BJ (cell line): ENCODE data around the gene RXFP4. TPM values are rescaled to one million over a fixed set of nuclear protein-coding genes. Genes with fewer than 3 reads are reported as not detected.

Experiments
- CTCF ChIA-PET: fragments of 350-600 bp; formaldehyde crosslinking; extraction: SDS; loops from one replicate; lab custom pipeline; 2021; ENCODE audit warnings: antibody characterized with exemption, inconsistent platforms; lab: Yijun Ruan, JAX
- POLR2A ChIA-PET: fragments of 300-600 bp; sonication (Branson Sonifier 250); formaldehyde crosslinking; extraction: SDS; loops from one replicate; lab custom pipeline; 2021; ENCODE audit warnings: antibody characterized with exemption; lab: Charles Lee
- DNase-seq: peaks from one replicate; pipeline ENCODE4 v3.0.0-alpha.2; 2011; ENCODE audit warnings: low read depth
- H3K27me3 ChIP-seq: 2 replicates; pipeline ENCODE4 v1.6.0; 2011; ENCODE audit warnings: low read length; ENCODE audit not compliant: control insufficient read depth, insufficient read depth
- H3K36me3 ChIP-seq: 2 replicates; pipeline ENCODE4 v1.5.1; 2011; ENCODE audit warnings: low read length; ENCODE audit not compliant: control insufficient read depth, insufficient read depth
- H3K4me3 ChIP-seq: 2 replicates; pipeline ENCODE4 v1.5.1; 2011; ENCODE audit warnings: low read depth, mild to moderate bottlenecking, control low read depth, low read length
- polyA plus RNA-seq: library from polyadenylated mRNA; depleted of rRNA; stranded (reverse); fragments of >200 nt; gene quantifications from 2 replicates; pipeline ENCODE4 v1.2.3, GENCODE V29; 2011
- TF ChIP-seq, protein P1 (sequence below): IDR thresholded peaks from 2 replicates; pipeline ENCODE4 v1.5.1; 2011; ENCODE audit warnings: low read depth, mild to moderate bottlenecking, control low read depth, inconsistent platforms, low read length, moderate library complexity; ENCODE audit not compliant: insufficient read depth

Gene RXFP4
- polyA plus RNA-seq, 1 experiment, result not detected

DNA sequence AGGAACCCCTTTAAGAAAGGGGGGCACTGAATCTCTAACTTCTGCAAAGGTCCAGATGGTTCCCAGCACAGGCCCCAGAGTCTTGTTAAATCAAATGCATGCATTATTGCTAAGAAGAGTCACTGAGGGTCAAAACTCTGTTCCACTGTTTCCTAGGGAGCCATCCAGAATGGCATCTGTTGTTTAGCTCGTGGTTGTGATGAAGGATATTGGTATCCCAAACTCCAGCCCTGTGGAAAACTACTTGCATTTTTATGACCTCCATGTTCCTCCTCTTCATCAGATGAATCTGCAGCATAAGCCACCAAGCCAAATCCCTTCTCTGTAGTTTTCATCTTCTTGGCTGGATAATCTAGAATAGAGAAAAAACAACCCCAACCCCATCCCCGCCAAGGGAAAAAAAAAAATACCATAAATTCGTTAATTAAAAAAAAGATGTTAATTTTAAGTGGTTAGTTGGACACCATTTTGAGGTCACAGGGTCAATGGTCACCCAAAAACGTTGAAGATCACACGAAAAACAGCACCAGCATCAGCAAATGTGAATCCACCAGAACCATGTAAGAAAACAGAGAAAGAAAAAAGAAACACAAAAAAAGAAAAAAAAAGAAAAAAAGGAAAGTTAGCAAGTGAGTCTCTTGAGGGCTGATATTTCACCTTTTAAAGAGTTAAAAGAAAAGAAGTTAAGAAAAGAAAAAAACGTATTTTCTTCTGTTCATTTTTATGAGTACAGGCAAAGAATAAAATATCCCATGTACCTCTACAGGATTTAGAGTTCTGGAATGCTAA is 27.3 kb upstream of the RXFP4 start:
- ChIA-PET POLR2A (interaction anchor here (0.7 to 0.9 kb wide), 2 partner anchors 18 to 61 kb away, joined by 5 to 7 read pairs; no protein-coding TSS in a partner anchor), CTCF (no interaction called here)
- Histone ChIP-seq H3K36me3 (peaks cover 14% of the 10 kb centered on the region), H3K4me3 (no peak overlapping the region), H3K27me3 (no peaks in the 10 kb centered on the region)
- DNase-seq, result no peak
- TF ChIP-seq, protein P1, sequence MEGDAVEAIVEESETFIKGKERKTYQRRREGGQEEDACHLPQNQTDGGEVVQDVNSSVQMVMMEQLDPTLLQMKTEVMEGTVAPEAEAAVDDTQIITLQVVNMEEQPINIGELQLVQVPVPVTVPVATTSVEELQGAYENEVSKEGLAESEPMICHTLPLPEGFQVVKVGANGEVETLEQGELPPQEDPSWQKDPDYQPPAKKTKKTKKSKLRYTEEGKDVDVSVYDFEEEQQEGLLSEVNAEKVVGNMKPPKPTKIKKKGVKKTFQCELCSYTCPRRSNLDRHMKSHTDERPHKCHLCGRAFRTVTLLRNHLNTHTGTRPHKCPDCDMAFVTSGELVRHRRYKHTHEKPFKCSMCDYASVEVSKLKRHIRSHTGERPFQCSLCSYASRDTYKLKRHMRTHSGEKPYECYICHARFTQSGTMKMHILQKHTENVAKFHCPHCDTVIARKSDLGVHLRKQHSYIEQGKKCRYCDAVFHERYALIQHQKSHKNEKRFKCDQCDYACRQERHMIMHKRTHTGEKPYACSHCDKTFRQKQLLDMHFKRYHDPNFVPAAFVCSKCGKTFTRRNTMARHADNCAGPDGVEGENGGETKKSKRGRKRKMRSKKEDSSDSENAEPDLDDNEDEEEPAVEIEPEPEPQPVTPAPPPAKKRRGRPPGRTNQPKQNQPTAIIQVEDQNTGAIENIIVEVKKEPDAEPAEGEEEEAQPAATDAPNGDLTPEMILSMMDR, result no peak

DNA sequence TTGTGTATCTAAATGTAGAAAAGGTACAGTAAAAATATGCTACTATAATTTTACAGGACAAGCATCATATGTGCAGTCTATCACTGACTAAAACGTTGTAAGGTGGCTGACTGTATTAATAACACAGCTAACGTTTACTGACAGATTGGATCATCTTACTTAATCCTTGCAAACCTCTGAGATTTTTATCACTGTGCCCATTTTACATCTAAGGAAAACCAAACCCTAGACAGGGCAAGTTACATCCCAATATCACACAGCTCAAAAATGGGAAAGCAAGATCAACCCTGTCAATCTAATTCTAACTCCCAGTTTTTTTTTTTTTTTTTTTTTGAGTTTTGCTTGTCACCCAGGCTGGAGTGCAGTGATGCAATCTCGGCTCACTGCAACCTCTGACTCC is 22.8 kb upstream of the RXFP4 start:
- H3K4me3 ChIP-seq, result no peak overlapping the region
- no peaks in the 10 kb centered on the region for H3K27me3 ChIP-seq
- no peak for DNase-seq
- peaks cover 29% of the 10 kb centered on the region for H3K36me3 ChIP-seq
- TF ChIP-seq, protein P1, result no peak
- CTCF ChIA-PET, result interaction anchor here (0.6 to 3.2 kb wide), 3 partner anchors 14 to 200 kb away, joined by 3 to 10 read pairs (median 3); no protein-coding TSS in a partner anchor
- POLR2A ChIA-PET, result no interaction called here

DNA sequence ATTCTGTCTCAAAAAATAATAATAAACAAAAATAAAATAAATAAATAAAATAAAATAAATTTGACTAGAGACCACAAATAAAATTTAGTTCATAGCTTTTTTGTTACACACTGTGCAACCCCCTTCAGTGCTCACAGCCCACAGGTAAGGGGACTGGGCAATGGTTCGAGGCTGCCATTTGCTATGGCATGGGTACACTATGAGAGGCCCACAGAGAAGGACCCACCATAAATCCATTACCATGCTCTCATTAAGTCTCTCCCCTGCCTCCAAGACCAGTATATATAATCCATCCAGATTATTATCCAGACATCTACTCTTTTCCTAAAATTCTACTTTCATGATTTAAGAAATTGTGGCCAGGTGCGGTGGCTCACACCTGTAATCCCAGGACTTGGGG is 21.6 kb upstream of the RXFP4 start:
- ChIA-PET POLR2A (no interaction called here), CTCF (interaction anchor here (1.4 to 3.2 kb wide), 2 partner anchors 11 to 13 kb away, joined by 8 to 10 read pairs; no protein-coding TSS in a partner anchor)
- Histone ChIP-seq H3K27me3 (no peaks in the 10 kb centered on the region), H3K36me3 (peaks cover 30% of the 10 kb centered on the region), H3K4me3 (no peak overlapping the region)
- TF ChIP-seq, protein P1, result no peak
- DNase-seq, result no peak

DNA sequence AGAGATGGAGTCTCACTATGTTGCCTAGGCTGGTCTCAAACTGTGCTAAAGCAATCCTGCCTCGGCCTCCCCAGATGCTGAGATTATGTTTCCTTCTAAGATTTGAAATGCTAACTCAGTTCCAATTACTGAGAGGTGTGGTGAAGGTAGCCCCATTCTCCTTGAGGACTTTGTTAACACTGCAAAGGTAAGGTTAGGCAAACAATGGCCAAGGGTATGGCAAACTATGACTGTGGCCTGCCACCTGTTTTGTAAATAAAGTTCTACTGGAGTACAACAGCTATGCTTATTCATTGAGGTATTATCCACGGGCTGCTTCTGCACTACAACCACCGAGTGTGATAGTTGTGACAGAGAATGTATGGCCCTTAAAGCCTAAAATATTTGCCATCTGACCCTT is 20.7 kb upstream of the RXFP4 start:
- H3K4me3 ChIP-seq, result no peak overlapping the region
- no peak for DNase-seq
- ChIA-PET POLR2A (no interaction called here), CTCF (interaction anchor here (1.0 to 3.2 kb wide), 3 partner anchors 10 to 69 kb away, joined by 3 to 10 read pairs (median 8); no protein-coding TSS in a partner anchor)
- peaks cover 31% of the 10 kb centered on the region for H3K36me3 ChIP-seq
- H3K27me3 ChIP-seq, result no peaks in the 10 kb centered on the region
- TF ChIP-seq, protein P1, result no peak

DNA sequence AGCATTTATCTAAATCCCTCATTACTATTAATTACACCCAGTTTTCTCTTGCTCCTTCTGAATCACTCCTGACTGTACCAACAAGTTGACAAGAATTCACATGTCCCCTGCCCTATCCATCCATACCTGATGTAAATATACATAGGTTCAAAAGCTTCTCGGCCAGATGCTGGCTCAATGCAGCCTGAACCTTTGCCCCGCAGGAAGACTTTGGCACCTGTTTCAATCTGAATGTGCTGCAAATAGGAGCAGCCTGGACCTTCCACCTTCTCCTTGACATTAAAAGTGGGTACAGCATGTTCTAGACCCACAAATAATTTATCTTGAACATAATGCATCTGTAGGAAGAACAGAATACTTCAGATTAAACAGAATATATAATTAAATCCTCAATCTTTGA is 15.9 kb upstream of the RXFP4 start:
- peaks cover 31% of the 10 kb centered on the region for H3K36me3 ChIP-seq
- ChIA-PET POLR2A (no interaction called here), CTCF (no interaction called here)
- TF ChIP-seq, protein P1, result no peak
- H3K4me3 ChIP-seq, result no peak overlapping the region
- DNase-seq, result no peak
- H3K27me3 ChIP-seq, result no peaks in the 10 kb centered on the region
